Measurements from ENCODE around the gene SAC3D1. TPM values are rescaled to one million over a fixed set of nuclear protein-coding genes. Genes with fewer than 3 reads are reported as not detected.

SAC3D1 gene
- total RNA-seq, result 10 to 100 TPM in 7 of 9 donors, 1 to 10 TPM in 2; 7.4 to 23.6 (median 15.4) TPM
- polyA plus RNA-seq, result 10 to 100 TPM in 1 of 3 donors, 1 to 10 TPM in 2; 4.4 to 10.1 (median 7.5) TPM
- long read RNA-seq, donor 1, partial matches to known transcripts, result 0 of 6 reads
- long read RNA-seq, donor 1, other reads (novel, unspliced or antisense), result 0 of 6 reads
- long read RNA-seq, donor 2, transcript SAC3D1-201 (2 exons, 1,566 nt), result major isoform, 6 of 6 reads
- long read RNA-seq, donor 2, partial matches to known transcripts, result 0 of 6 reads
- long read RNA-seq, donor 2, other reads (novel, unspliced or antisense), result 0 of 6 reads
- long read RNA-seq, donor 3, transcript SAC3D1-201 (2 exons, 1,566 nt), result major isoform, 5 of 6 reads
- long read RNA-seq, donor 3, partial matches to known transcripts, result 0 of 6 reads
- long read RNA-seq, donor 3, other reads (novel, unspliced or antisense), result 0 of 6 reads
- long read RNA-seq, donor 4, partial matches to known transcripts, result 1 of 2 reads
- long read RNA-seq, donor 4, other reads (novel, unspliced or antisense), result 0 of 2 reads
- long read RNA-seq, donor 5, transcript SAC3D1-201 (2 exons, 1,566 nt), result major isoform, 11 of 22 reads
- long read RNA-seq, donor 5, transcript SAC3D1-205 (3 exons, 1,362 nt), result minor isoform, 5 of 22 reads
- long read RNA-seq, donor 5, partial matches to known transcripts, result 0 of 22 reads
- long read RNA-seq, donor 5, other reads (novel, unspliced or antisense), result 3 of 22 reads
- long read RNA-seq, donor 6, partial matches to known transcripts, result 0 of 2 reads
- long read RNA-seq, donor 6, other reads (novel, unspliced or antisense), result 0 of 2 reads
- long read RNA-seq, donor 7, partial matches to known transcripts, result 0 of 3 reads
- long read RNA-seq, donor 7, other reads (novel, unspliced or antisense), result 0 of 3 reads
- long read RNA-seq, donor 8, transcript SAC3D1-201 (2 exons, 1,566 nt), result major isoform, 7 of 8 reads
- long read RNA-seq, donor 8, partial matches to known transcripts, result 0 of 8 reads
- long read RNA-seq, donor 8, other reads (novel, unspliced or antisense), result 0 of 8 reads
- long read RNA-seq, donor 9, partial matches to known transcripts, result 0 of 5 reads
- long read RNA-seq, donor 9, other reads (novel, unspliced or antisense), result 0 of 5 reads
- long read RNA-seq, donor 10, partial matches to known transcripts, result 0 of 4 reads
- long read RNA-seq, donor 10, other reads (novel, unspliced or antisense), result 0 of 4 reads

DNA sequence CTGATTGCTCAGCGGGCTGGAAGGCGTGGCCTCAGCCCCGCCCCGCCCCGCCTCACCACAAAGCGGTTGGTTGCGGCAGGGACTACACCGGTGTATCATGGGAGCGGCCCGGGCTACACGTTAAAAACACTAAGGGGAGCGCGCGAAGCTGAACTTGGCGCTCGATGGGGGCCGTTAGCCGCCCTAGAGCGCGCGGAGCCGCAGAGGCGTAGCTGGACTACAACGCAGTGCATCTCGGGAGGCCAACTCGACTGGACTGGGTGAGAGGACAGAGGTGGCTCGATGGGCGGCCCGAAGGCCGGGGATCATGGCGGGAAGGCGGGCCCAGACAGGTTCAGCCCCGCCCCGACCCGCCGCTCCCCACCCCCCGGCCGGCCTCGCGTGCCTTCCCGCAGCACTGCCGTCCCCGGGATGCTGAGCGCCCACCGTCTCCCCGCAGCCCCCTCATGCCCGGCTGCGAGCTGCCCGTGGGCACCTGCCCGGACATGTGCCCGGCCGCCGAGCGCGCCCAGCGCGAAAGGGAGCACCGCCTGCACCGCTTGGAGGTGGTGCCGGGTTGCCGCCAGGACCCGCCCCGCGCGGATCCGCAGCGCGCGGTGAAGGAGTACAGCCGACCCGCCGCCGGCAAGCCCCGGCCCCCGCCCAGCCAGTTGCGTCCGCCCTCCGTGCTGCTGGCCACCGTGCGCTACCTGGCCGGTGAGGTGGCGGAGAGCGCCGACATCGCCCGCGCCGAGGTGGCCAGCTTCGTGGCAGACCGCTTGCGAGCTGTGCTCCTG lies at the start of gene SAC3D1:
Gene SAC3D1, plus strand, starts transcription at position 364 of the 776 bp plus-strand sequence. Its CDS starts 83 bp downstream, at position 447.
- H3K27ac ChIP-seq, result peak within 1 kb of the TSS; percentile 78 to 95 (median 90)
- no peaks in the 10 kb centered on the region for H3K9me3 ChIP-seq (replicated peaks in 1 of 3)
- TF ChIP-seq POLR2A (IDR thresholded peaks at IDR 0.05), result peak in 1 of 2 donors; percentile 69
- no peak for TF ChIP-seq CTCF (IDR thresholded peaks at IDR 0.05)
- peak within 1 kb of the TSS; percentile 74 to 99 (median 82) for H3K4me3 ChIP-seq
- 0 to 1% (median 0%) methylated on average over 10 to 91 of the region's 91 CpGs for whole genome bisulfite sequencing, 4 donors
- H3K27me3 ChIP-seq, result no peaks in the 10 kb centered on the region
- DNase-seq, result peak; percentile 84 to 92 (median 88)
- intact Hi-C loops (cut with DNase I), result no loop called here
- H3K36me3 ChIP-seq (replicated peaks in 1 of 2), result peaks cover 0 to 17% of the 10 kb centered on the region in 2 donors
- H3K4me1 ChIP-seq (replicated peaks in 1 of 2), result peaks cover 0 to 31% of the 10 kb centered on the region in 2 donors

DNA sequence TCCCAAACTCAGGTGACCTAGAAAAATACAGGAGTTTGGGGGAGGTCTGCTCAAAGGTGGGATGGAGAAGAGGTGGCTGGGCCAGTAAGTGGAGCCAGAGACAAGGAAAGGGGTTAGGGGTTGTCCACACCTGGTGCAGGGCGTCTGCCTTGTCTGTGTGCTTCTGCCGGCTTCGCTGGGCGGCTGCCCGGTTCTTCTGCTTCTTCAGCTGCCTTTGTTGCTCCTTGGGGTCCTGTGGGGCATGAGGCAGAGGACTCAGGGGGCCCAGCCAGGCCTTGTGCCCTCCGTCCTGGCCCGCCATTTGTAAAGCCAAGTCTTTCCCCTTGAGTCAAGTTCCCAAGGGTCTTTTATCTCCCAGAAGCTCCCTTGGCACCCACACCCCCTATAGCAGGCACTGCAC lies 46.7 kb upstream of the SAC3D1 start:
- Histone ChIP-seq H3K27ac (no peak overlapping the region), H3K9me3 (replicated peaks in 1 of 3) (no peaks in the 10 kb centered on the region), H3K4me3 (no peak overlapping the region), H3K27me3 (no peaks in the 10 kb centered on the region), H3K4me1 (replicated peaks in 1 of 2) (peaks cover 22 to 23% of the 10 kb centered on the region in 2 donors), H3K36me3 (replicated peaks in 1 of 2) (no peaks in the 10 kb centered on the region)
- DNase-seq, result no peak
- 92 to 96% (median 94%) methylated on average over 7 of the region's 7 CpGs for WGBS, 4 donors
- intact Hi-C loops (cut with DNase I), result loop anchor here in 1 of 2 donors (10.0 kb wide), 2 partner anchors 60 to 150 kb away; partner anchors contain the start of genes CDC42BPG and GPHA2
- TF ChIP-seq CTCF (IDR thresholded peaks at IDR 0.05), result no peak
- no peak for TF ChIP-seq POLR2A (IDR thresholded peaks at IDR 0.05)

- DNase-seq, result no peak
- Histone ChIP-seq H3K4me1 (replicated peaks in 1 of 2) (peaks cover 15 to 16% of the 10 kb centered on the region in 2 donors), H3K27me3 (no peaks in the 10 kb centered on the region), H3K4me3 (peak overlapping the region in 2 of 4 donors; percentile 29 to 57), H3K27ac (peak overlapping the region in 4 of 5 donors; percentile 11 to 81 (median 62)), H3K36me3 (replicated peaks in 1 of 2) (no peaks in the 10 kb centered on the region), H3K9me3 (replicated peaks in 1 of 3) (no peaks in the 10 kb centered on the region)
- WGBS, 4 donors, result 13 to 32% (median 31%) methylated on average over 10 to 11 of the region's 11 CpGs
- TF ChIP-seq POLR2A (IDR thresholded peaks at IDR 0.05) (no peak), CTCF (IDR thresholded peaks at IDR 0.05) (no peak)
- intact Hi-C loops (cut with DNase I), result loop anchor here in 1 of 2 donors (10.0 kb wide), 2 partner anchors 62 to 152 kb away; partner anchors contain the start of genes CDC42BPG and GPHA2
Measured at GRCh38 chr11:64996327-64996709, 44.7 kb upstream of the SAC3D1 start.

All from adrenal gland (tissue), 19 donors.